H1 (cell line): ENCODE results near the gene UEVLD. TPM values are rescaled to one million over a fixed set of nuclear protein-coding genes. Genes with fewer than 3 reads are reported as not detected.

ENCODE experiments used
- ASH2L ChIP-seq: fragments of 200-600, 300-600 bp; sonication (generic); IDR thresholded peaks from one replicate; pipeline ENCODE4 v1.7.1; 2017; ENCODE audit warnings: low read length
- CREB1 ChIP-seq: IDR thresholded peaks from 2 replicates; pipeline ENCODE4 v1.6.1; 2012; ENCODE audit warnings: inconsistent platforms
- RXRA ChIP-seq: IDR thresholded peaks from 2 replicates; pipeline ENCODE4 v1.6.1; 2011; ENCODE audit warnings: low read depth, mild to moderate bottlenecking, low read length, moderate library complexity; ENCODE audit not compliant: insufficient read depth
- TAF7 ChIP-seq: optimal IDR thresholded peaks from 2 replicates; pipeline ENCODE3; 2011; ENCODE audit warnings: low read depth, mild to moderate bottlenecking, inconsistent platforms, low read length, moderate library complexity, borderline replicate concordance
- polyA plus RNA-seq, 7 experiments: library from polyadenylated mRNA; depleted of rRNA in 3 of 7; stranded (reverse) in 5 of 7; unstranded in 2 of 7; fragments of >200 nt in 5 of 7; fragments of 200-250 nt in 2 of 7; gene quantifications; 1 replicate in 5 of 7; 2 replicates in 1 of 7; 4 replicates in 1 of 7; pipeline versions ENCODE4 v1.2.1 to v1.2.3, GENCODE V29; 2011 to 2013; ENCODE audit warnings: missing spikeins in 2 of 7, mixed read lengths in 2 of 7
- total RNA-seq: library from RNA; stranded (reverse); fragmentation: NEBNext Ultra II Directional; extraction: Animal tissue kit (Norgen Biotek cat#: 25700); gene quantifications from 2 replicates; pipeline ENCODE4 v1.2.1, GENCODE V29; 2021

Gene UEVLD
- total and polyA plus RNA-seq, 2 of the 8 experiments (the other 6 are each of a cell fraction or from before 2014, with no cell fraction given) = 4.1 to 7.3 TPM

DNA sequence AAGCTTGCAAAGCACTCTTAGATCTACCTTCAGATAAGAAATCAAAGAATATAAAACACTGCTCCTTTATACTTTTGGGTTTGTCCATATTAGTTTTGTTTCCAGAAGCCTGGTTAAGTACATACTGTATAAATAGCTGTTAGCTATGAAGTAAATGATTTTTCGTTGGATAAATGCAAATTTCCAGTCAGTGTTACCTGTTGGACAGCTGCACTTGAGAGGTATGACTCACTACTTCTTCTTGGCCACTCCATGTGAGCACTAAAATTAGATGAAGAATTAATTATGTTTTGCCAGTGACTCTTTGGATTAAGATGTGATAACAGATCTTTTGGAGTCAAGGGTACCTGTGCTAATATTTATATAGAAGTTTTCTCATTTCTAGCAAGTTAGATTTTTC is 52.3 kb downstream of the UEVLD start (continued):
- TF ChIP-seq CREB1 (no peak), ASH2L (no peak), RXRA (no peak), TAF7 (no peak)
- TF ChIP-seq, all 59 proteins: peak for 0
